ENCODE measurements around the gene SPARCL1.

DNA sequence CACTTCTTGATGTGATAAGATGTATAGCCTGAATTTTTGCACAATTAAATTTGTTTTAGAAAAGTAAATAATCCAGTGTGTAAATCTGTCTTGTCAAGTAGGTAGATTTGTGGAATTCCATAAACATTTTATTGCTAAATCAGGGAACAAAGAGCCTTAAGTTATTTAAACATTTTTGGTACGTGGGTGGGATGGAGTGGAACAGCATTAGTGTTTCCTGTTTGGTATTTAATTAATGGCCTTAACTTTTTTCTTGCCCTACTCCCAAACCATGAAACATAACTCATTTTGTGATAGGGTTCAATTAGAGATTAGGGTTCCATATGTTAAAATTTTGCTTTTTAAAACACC is 101.7 kb downstream of the SPARCL1 start:
- TF ChIP-seq ZC3H10 (CRISPR knock-in tag; IDR thresholded peaks at IDR 0.05) (no peak), PPARA (CRISPR knock-in tag; IDR thresholded peaks at IDR 0.05; ENCODE audit: borderline replicate concordance) (no peak), ZFP30 (CRISPR knock-in tag; IDR thresholded peaks at IDR 0.05) (no peak), ZNF70 (CRISPR knock-in tag; IDR thresholded peaks at IDR 0.05) (no peak), OSR1 (CRISPR knock-in tag; IDR thresholded peaks at IDR 0.05) (no peak), PATZ1 (CRISPR knock-in tag; IDR thresholded peaks at IDR 0.05; ENCODE audit: borderline replicate concordance) (no peak), BACH2 (CRISPR knock-in tag; IDR thresholded peaks at IDR 0.05; ENCODE audit: borderline replicate concordance) (no peak), ESRRG (CRISPR knock-in tag; IDR thresholded peaks at IDR 0.05) (no peak), GLIS3 (CRISPR knock-in tag; IDR thresholded peaks at IDR 0.05) (no peak), TCF4 (CRISPR knock-in tag; IDR thresholded peaks at IDR 0.05; ENCODE audit: borderline replicate concordance) (no peak), SNAI2 (CRISPR knock-in tag; IDR thresholded peaks at IDR 0.05) (no peak), RARB (CRISPR knock-in tag; IDR thresholded peaks at IDR 0.05) (no peak)
- TF ChIP-seq, protein P1, sequence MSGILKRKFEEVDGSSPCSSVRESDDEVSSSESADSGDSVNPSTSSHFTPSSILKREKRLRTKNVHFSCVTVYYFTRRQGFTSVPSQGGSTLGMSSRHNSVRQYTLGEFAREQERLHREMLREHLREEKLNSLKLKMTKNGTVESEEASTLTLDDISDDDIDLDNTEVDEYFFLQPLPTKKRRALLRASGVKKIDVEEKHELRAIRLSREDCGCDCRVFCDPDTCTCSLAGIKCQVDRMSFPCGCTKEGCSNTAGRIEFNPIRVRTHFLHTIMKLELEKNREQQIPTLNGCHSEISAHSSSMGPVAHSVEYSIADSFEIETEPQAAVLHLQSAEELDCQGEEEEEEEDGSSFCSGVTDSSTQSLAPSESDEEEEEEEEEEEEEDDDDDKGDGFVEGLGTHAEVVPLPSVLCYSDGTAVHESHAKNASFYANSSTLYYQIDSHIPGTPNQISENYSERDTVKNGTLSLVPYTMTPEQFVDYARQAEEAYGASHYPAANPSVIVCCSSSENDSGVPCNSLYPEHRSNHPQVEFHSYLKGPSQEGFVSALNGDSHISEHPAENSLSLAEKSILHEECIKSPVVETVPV (CRISPR knock-in tag; IDR thresholded peaks at IDR 0.05), result no peak

Measured in SK-N-SH treated with all-trans-retinoic acid at 6 μM for 48 hours (cell line).